ENCODE data around the gene PPP1R12A. TPM values are rescaled to one million over a fixed set of nuclear protein-coding genes. Genes with fewer than 3 reads are reported as not detected.
A peak's percentile ranks its signal among the peaks of the same experiment; 100 is the strongest.

Gene PPP1R12A
- total RNA-seq, 1 experiment from 2014 or later = 39.7 TPM

DNA sequence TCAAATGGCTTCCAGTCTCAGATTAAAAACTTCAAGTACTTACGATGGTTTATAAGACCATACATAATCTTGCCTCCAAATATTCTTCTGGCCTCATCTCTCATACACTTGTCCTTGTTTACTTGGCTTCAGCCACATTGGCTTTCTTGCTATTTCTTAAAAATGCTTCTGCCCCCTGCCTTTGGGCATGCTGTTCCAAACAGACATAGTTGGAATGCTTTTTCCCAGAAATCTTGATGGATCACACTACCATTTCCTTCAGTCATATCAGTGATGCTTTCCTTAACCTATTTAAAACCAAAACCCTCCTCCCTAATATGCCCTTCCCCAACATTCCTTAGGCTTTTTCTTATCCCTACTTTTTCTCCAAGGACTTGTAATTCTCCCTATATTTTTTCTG lies 169.7 kb downstream of the PPP1R12A start:
- DNase-seq = no peak
- no peaks in the 10 kb centered on the region for H3K27me3 ChIP-seq (ENCODE audit: control insufficient read depth, insufficient read depth, low read length)
- no peaks in the 10 kb centered on the region for H3K36me3 ChIP-seq (replicated peaks; ENCODE audit: control insufficient read depth, insufficient read depth, low read length)
- no peak overlapping the region for H3K4me3 ChIP-seq (ENCODE audit: insufficient read depth, low read depth, low read length)

DNA sequence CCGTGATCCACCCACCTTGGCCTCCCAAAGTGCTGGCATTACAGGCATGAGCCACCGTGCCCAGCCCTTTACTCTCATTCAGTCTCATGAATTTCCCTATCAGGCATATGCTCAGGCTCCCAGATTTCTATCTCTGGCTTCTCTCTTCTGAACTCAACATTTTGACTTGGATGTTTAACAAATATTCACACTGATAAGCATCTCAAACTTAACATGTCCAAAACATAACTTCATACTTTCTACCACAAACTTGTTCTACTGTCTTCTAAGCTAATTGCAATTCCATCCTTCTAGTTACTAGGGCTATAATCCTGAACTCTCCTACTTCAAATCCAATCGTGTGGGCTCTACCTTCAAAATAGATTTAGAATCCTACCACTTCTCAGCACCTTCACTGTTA lies 170.3 kb downstream of the PPP1R12A start:
- Histone ChIP-seq H3K27me3 (ENCODE audit: control insufficient read depth, insufficient read depth, low read length) (no peaks in the 10 kb centered on the region), H3K36me3 (replicated peaks; ENCODE audit: control insufficient read depth, insufficient read depth, low read length) (no peaks in the 10 kb centered on the region)
- DNase-seq = no peak

DNA sequence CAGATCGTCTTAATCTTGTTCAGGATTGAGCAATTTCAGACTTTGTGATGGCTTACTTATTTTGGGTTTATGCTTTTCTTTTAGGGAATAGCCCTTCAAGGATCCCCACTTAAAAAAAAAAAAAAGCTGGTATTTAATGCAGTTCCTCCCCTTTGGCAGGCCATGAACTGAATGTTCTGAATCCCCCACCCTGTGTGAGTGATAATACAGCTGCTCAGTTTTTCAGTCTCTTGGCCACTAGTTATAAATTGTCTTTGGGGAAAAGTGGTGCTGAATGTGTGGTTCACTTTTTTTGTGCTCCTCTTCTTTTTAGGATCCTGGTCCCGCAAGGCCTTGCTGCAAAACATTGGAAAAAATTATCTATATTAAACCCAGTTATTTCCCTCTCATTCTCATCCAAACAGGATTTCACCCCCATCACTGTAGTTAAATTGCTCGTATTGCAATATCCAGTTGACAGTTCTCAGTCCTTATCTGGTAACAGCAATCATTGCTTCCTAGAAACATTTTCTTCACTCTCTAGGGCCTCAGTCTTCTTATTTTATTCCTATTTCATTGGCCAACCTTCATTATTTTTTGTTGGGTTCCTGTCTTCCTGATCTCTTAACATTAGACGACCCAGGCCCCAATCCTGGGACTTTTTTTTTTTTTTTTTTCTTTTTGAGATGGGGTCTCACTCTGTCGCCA lies 171.0 kb downstream of the PPP1R12A start:
- DNase-seq = no peak
- no peak overlapping the region for H3K4me3 ChIP-seq (ENCODE audit: insufficient read depth, low read depth, low read length)
- no peaks in the 10 kb centered on the region for H3K27me3 ChIP-seq (ENCODE audit: control insufficient read depth, insufficient read depth, low read length)
- H3K36me3 ChIP-seq (replicated peaks; ENCODE audit: control insufficient read depth, insufficient read depth, low read length) = no peaks in the 10 kb centered on the region

More for the DNA sequence above, 170.3 kb downstream of the PPP1R12A start:
- H3K4me3 ChIP-seq (ENCODE audit: insufficient read depth, low read depth, low read length) = no peak overlapping the region

DNA sequence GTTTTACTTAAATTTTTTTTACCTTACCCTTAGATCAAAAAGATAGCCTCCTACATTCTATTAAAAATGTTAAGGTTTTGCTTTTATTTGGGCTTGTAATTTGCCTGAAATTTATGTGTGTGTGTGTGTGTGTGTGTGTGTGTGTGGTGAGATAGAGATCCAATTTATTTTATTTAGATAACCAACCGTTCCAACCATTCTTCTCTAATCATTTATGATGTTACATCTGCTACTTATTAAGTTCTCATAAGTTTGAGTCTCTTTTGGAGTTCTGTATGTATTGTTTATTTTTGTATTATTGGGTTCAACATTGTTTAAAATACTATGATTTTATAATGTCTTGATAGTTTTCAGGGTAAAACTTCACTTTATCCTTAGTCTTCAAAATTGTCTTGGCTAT lies 173.6 kb downstream of the PPP1R12A start:
- DNase-seq = no peak
- H3K4me3 ChIP-seq (ENCODE audit: insufficient read depth, low read depth, low read length) = no peak overlapping the region
- H3K27me3 ChIP-seq (ENCODE audit: control insufficient read depth, insufficient read depth, low read length) = no peaks in the 10 kb centered on the region
- H3K36me3 ChIP-seq (replicated peaks; ENCODE audit: control insufficient read depth, insufficient read depth, low read length) = no peaks in the 10 kb centered on the region

DNA sequence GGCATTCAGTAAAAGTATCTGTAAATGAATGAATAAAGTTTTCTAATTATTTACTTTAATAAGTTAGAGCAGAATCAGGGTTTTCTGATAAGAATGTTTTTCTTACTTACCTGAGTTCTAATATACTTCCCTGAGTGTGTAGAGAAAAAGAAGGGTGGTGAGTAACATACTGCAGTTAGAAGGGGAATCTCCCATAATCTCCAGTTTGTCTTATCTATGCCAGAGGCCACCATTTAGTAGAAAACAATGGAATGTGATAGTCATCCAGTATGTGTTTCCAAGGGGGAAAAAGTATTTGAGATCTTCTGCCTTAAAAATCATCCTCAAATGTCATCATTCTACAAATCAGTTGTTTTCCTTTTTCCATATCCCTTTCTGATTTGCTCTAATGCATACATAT lies 187.6 kb downstream of the PPP1R12A start:
- DNase-seq = no peak

DNA sequence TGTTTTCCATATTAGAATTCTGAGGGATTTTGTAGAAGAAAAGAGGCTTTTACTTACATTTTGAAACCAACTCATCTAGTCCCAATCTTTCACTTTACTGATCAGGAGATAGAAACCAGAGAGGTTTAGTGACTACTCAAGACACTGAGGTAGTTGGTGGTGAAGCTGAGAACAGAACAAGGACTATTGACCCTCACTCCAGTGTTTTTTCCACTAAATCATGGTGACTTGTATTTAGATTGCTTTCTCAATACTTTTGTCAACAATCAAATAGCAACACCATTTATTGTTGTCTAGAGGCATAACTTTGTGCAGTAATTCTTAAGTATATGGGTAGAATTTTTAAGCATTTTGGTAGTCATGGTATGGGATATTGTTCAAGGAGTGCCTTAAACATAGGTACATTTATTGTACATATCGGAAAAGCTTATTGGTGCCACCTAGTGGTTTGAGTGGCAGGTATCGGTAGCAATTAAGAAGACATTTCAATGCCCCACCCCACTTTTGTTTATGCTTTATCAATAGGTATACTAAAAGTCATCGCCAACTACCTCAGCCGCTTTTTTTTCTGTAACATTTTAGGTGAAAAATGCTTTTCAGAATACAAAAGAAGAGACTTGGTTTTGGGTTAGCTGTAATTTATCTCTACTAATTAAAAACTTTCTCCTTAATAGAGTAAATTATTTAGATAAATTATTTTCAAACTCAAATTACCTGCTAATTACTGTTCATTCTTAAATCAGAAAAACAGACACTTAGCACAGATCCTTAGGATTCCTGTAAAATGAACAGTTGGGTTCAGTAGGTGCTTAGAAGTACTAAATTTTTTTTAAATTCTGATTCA lies 196.8 kb downstream of the PPP1R12A start:
- H3K4me3 ChIP-seq (ENCODE audit: insufficient read depth, low read depth, low read length) = no peak overlapping the region
- peak; percentile 22 for DNase-seq
- no peaks in the 10 kb centered on the region for H3K36me3 ChIP-seq (replicated peaks; ENCODE audit: control insufficient read depth, insufficient read depth, low read length)
- H3K27me3 ChIP-seq (ENCODE audit: control insufficient read depth, insufficient read depth, low read length) = no peaks in the 10 kb centered on the region; the same call in 1 of the 2 replicates

More for the DNA sequence above, 187.6 kb downstream of the PPP1R12A start:
- Histone ChIP-seq H3K4me3 (ENCODE audit: insufficient read depth, low read depth, low read length) (no peak overlapping the region), H3K36me3 (replicated peaks; ENCODE audit: control insufficient read depth, insufficient read depth, low read length) (no peaks in the 10 kb centered on the region), H3K27me3 (ENCODE audit: control insufficient read depth, insufficient read depth, low read length) (no peaks in the 10 kb centered on the region)

DNA sequence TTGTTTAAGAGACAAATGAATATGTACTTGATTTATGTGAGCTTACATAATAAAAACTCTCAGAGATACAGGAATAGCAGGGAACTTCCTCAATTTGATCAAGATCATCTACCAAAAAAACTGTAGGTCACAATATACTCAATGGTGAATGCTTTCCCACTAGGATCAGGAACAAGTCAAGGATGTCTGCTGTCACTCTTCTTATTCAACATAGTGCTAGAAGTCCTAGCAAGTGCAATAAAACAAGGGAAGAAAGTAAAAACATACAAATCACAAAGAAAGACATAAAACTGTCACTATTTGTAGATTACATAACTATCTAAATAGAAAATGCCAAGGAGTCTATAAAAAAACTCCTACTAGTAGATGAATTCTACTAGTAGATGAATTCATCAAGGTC lies 202.3 kb downstream of the PPP1R12A start:
- Histone ChIP-seq H3K4me3 (ENCODE audit: insufficient read depth, low read depth, low read length) (no peak overlapping the region), H3K27me3 (ENCODE audit: control insufficient read depth, insufficient read depth, low read length) (no peaks in the 10 kb centered on the region; the same call in 1 of the 2 replicates), H3K36me3 (replicated peaks; ENCODE audit: control insufficient read depth, insufficient read depth, low read length) (no peaks in the 10 kb centered on the region)
- no peak for DNase-seq

DNA sequence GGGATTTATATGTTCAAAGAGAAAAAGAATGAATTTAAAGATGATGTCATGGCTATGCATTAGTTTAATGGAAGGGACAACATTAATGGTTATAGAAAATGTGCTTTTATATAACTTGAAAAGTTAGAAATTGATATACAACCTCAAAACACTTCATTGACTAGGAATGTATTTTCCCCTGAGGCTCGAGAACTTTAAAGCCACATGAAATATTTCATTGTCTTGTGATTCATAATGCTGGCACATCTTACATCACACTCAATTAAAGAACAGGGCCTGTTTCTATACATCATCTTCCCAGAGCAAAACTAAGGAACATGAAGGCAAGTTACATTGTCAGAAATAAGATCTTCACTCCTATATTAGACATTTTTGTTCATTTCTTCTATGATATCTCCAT lies 208.9 kb downstream of the PPP1R12A start:
- no peak for DNase-seq
- no peaks in the 10 kb centered on the region for H3K27me3 ChIP-seq (ENCODE audit: control insufficient read depth, insufficient read depth, low read length)
- H3K4me3 ChIP-seq (ENCODE audit: insufficient read depth, low read depth, low read length) = no peak overlapping the region

More for the DNA sequence above, 208.9 kb downstream of the PPP1R12A start:
- no peaks in the 10 kb centered on the region for H3K36me3 ChIP-seq (replicated peaks; ENCODE audit: control insufficient read depth, insufficient read depth, low read length)

Other genes with a start within 250 kb of the PPP1R12A start
- 116 and 140 TPM in 2 replicates for gene PAWR, start 244.1 kb downstream of the PPP1R12A start, total RNA-seq (2014; rRNA removed; shearing (Covaris generic))
- 0.22 and 0.31 TPM in 2 replicates for gene OTOGL, start 164.4 kb upstream of the PPP1R12A start, total RNA-seq (2014; rRNA removed; shearing (Covaris generic))